PC-9 (cell line): ENCODE data around the gene OR8B12.

Experiments used
- CTCF ChIP-seq: fragments of 200-600 bp; sonication (generic); conservative IDR thresholded peaks from 2 replicates; pipeline ENCODE4 v1.6.1; 2017; ENCODE audit warnings: mixed run types, antibody characterized with exemption, mild to moderate bottlenecking, moderate library complexity
- EZH2 ChIP-seq: fragments of 200-600 bp; sonication (generic); IDR thresholded peaks from 2 replicates; pipeline ENCODE4 v1.8.0; 2017; ENCODE audit warnings: antibody characterized with exemption, low read depth

GRCh38 chr11:124581817-124582216, 38.4 kb upstream of the OR8B12 start:
- TF ChIP-seq CTCF (no peak), EZH2 (no peak)
